Renal cortical epithelial cell (primary cell): ENCODE measurements around the gene RBM44. TPM values are rescaled to one million over a fixed set of nuclear protein-coding genes. Genes with fewer than 3 reads are reported as not detected.
"Not testable (repeated sequence)": the region's sequence is repeated elsewhere in the genome, so short reads cannot be mapped to it uniquely, and the experiment has no call there.

Experiments
- DNase-seq: peaks from one replicate; pipeline ENCODE4 v3.0.0-alpha.2; 2011; ENCODE audit warnings: low read depth
- total RNA-seq: library from RNA; depleted of rRNA; stranded (reverse); fragments of >200 nt; gene quantifications from 2 replicates; pipeline ENCODE4 v1.2.3, GENCODE V29; 2014

Gene RBM44, protein sequence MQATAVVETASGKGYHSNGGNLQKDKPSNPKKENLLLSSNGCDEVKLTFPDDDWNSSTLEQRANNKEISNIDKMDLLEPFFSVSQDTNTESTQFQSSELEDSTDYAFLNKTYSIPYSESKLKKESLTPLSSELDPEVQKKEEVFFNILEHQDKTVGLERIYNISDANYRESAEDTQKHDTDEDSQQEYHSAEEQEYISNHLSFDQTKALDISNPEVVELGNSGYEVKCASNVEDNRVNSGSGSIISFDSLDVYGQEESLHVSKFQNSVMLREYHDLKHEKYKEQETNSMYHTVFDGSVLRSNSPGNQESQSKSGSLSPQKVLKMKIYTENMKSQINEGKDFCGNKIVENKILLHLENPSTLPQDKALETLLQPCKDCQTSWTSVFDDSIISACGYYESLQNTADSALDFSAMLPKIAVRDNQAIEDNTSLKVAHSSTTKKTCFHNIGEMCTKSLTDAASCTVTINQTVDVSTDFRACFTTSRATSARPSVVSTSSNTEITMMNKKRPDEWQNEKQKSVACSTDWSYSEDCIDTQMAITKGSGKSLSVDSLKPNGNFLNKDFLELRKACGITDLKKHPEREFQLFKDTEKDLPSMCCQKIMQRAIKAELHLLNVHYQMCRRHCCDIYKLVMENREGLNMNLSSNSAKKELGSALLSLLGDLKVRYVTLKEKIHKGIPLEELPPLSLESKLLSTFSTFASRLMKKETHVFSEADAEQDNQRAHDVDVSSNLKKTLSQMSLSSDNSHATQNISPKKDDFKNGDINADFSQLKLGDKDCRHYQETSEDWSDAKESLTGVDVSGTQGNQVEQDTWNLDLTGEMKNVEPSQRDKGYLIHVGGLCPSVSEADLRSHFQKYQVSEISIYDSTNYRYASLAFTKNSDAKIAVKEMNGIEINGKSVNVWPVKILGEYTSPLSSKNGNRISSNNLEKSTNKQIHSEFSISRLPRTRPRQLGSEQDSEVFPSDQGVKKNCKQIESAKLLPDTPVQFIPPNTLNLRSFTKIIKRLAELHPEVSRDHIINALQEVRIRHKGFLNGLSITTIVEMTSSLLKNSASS
- 0.30 and 0.35 TPM in 2 replicates for total RNA-seq

DNA sequence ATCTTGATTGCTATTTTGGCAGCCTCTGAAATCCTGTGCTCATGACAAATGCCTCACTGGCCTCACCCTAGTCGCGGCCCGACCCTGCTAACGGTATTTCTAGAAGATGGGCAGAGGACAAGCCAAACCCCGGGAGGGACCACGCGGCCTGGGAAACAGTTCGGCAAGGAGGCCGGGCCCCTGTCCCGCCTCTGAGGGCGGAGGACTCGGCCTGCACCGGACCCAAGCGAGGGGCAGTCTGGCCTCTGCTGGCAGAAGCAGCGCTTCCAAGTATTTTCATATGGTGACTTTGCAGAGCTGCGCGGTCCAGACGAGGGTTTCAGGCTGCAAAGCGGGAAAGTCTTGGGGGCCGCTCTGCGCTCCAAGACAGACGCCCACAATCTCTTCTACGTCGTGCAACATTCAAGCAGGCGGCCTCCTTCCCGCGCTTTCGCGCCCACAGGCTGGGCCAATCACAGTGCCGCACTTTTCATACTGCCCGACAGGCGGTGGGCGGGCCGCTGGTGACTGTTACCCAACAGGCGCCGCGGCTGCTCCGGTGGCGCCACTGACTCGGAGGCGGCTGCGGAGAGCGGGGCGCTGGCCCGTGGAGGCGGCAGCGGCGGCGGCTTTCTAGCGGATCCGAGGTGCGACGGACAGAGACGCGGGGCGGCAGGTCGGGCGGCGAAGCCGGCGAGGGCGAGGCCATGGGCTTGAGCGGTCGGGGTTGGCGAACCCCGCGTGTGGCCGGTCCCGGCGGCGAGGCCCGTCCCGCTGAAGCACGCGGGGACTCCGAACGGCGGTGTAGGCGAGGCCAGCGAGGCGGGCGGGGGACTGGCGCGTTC lies at the start of gene RBM44:
RBM44 (plus strand) TSS at position 544 of the 824 bp plus-strand sequence. CDS start 14,831 bp downstream, outside the sequence.
- DNase-seq, result no peak

- no peak for DNase-seq
Measured at GRCh38 chr2:237749002-237749401, 49.6 kb upstream of the RBM44 start.

DNA sequence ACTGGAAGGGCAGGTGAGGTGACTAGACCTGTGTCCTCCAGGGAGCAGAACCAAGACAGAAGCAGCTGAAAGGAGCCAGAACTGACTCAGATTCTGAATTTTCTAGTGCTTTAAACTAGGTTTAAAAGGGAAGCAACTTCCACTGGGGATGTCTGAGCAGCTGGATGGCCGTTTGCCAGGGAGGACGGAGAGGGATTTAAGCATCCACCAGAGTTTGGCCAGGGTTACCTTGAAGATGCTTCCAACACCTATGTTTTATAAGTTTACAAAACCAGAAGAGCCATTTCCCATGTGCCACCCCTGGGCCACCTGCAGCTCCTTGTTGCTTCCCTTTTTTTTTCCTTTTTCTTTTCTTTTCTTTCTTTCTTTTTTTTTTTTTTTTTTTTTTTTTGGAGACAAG lies 48.6 kb upstream of the RBM44 start:
- DNase-seq, result no peak

- not testable (repeated sequence) for DNase-seq
Measured at GRCh38 chr2:237750441-237750840, 48.1 kb upstream of the RBM44 start.

- no peak for DNase-seq
Measured at GRCh38 chr2:237752761-237753165, 45.8 kb upstream of the RBM44 start.

- DNase-seq, result no peak
Measured at GRCh38 chr2:237754182-237754581, 44.4 kb upstream of the RBM44 start.

DNA sequence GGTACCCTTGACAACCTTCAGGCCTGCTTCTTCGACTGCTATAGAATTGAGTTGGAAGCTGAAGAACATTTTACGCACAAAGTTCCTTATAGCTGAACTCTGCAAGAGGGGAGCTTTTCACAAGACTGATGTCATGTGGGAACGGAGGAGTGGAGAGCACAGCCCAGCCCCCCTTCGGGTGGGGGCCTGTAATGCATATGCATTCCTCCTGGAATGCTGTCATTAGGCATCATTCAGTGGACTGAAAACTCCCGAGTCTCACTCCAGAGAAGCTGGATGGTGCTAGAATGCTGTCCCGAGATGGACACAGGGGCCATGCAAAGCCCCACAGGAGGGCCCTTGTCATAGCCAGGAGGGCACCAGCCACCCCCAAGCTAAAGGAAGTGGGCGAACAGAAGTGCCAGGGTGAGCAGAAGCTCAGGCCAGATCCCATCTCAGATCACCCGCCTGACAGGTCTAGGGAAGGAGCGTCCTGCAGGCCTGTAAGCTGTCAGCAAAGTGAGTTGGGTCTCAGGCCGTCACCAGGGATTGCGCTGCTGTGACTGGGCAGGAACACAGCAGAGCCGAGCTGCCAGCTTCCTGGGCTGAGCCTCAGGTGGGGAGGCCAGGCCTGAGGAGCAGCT lies 43.8 kb upstream of the RBM44 start:
- DNase-seq, result no peak

GRCh38 chr2:237757616-237758015 lies 41.0 kb upstream of the RBM44 start:
- DNase-seq, result no peak

- no peak for DNase-seq
Measured at GRCh38 chr2:237758185-237758584, 40.4 kb upstream of the RBM44 start.

- no peak for DNase-seq
Measured at GRCh38 chr2:237759176-237759575, 39.4 kb upstream of the RBM44 start.

DNA sequence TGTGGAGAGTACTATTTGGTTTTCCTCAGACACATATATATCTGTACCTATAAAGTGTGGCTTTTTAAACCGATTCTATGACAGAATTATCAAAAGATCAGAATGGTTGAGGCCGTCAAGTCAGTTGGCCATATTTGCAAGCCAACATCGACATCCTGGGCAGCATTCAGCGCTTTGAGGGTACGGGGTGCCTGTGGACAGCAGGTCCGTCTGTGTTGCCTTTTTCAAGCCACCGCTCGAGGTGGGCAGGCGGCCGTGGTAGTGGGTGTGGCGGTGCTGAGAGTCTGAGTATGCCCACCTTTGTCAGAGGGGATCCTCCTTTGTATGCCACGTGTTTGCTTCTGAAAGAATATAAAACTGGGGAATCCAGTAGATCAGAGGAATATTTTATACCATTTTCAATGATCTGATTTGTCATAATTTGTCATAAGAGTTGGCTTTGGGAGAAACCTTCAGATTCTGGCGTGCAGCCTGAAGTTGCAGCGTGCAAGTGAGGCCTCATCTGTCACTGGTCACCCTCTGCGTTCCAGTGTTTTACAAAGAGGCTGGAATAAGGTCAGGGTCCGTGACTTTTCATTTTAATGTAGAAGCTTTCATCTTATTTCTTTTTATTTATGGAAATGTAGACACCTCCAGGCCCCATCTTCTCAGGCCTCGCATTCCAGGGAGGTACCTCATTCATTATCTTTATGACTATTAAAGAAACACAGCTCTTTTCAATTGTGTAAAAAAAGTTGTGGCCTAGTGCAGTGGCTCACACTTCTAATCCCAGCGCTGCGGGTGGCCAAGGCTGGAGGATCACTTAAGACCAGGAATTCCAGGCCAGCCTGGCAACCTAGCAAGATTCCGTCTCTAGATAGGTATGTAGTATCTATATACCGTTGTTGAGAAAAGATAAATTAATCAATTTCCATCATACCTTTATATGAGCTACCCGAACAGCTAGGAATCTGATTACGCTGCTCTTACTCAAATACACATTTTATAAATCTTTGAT lies 37.8 kb upstream of the RBM44 start:
- DNase-seq, result no peak

DNA sequence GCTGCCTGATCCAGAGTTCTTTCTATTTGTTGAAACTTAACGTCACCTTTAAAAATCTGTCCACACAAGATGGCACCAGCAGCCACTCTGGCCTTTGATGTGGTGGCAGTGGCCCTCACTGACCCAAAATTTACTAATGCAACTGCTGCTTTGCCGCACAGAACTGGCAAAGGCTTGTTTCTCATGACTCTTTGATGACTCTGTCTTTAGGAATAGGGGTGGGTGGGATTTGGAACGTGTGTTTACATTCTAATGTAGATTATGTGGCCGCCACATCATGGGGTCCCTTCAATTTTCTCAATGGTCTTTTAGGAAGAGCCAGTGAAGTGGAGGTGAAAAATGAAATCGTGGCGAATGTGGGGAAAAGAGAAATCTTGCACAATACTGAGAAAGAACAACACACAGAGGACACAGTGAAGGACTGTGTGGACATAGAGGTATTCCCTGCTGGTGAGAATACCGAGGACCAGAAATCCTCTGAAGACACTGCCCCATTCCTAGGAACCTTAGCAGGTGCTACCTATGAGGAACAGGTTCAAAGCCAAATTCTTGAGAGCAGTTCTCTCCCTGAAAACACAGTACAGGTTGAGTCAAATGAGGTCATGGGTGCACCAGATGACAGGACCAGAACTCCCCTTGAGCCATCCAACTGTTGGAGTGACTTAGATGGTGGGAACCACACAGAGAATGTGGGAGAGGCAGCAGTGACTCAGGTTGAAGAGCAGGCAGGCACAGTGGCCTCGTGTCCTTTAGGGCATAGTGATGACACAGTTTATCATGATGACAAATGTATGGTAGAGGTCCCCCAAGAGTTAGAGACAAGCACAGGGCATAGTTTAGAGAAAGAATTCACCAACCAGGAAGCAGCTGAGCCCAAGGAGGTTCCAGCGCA lies 36.0 kb upstream of the RBM44 start:
- not testable (repeated sequence) for DNase-seq

DNA sequence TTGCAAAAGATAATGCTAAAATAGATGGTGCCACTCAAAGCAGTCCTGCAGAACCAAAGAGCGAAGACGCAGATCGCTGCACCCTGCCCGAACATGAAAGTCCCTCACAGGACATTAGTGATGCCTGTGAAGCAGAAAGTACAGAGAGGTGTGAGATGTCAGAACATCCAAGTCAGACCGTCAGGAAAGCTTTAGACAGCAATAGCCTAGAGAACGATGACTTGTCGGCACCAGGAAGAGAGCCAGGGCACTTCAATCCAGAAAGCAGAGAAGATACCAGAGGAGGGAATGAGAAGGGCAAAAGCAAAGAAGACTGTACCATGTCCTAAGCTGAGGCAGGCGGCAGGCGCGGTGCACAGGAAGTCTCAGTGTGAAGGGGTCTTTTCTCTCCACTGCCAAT lies 34.8 kb upstream of the RBM44 start:
- no peak for DNase-seq

DNA sequence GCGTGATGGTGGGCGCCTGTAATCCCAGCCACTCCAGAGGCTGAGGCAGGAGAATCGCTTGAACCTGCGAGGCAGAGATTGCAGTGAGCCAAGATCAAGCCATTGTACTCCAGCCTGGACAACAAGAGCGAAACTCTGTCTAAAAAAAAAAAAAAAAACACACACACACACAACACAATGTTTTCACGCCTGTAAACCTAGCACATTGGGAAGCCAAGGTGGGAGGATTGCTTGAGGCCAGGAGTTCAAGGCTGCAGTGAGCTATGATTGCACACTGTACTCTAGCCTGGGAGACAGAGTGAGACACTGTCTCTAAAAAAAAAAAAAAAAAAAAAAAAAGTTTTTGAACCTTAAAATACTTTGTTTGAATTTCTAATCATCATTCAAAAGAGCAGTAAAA lies 33.5 kb upstream of the RBM44 start:
- DNase-seq, result not testable (repeated sequence)

GRCh38 chr2:237765875-237766274 lies 32.7 kb upstream of the RBM44 start:
- DNase-seq, result no peak

GRCh38 chr2:237766340-237766739 lies 32.2 kb upstream of the RBM44 start:
- peak; percentile 78 for DNase-seq

GRCh38 chr2:237772513-237772912 lies 26.1 kb upstream of the RBM44 start:
- DNase-seq, result no peak

GRCh38 chr2:237773826-237774225 lies 24.8 kb upstream of the RBM44 start:
- DNase-seq, result no peak
